ENCODE measurements around the gene KRT32.

DNA sequence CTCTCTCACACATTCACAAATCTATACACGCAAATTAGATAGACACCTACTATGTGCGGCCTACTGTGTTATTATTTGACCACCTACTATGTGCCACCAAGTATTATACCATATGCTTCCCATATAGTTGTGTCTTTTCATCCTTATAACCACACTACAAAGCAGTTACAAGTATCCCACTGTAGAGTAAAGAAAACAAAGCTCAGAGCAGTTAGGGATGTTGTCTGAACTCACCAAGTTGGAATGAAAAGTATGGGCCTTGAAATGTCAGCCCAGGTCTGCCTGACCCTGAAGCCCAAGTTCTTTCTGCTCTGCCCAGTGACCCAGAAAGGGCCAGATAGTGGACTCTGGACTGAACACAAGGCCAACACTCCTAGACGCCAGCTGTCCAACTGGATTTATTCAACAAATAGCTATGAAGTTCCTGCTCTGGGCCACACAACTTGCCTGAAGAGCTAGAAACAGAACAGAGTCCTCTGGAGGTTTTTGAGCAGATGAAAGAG is 51.3 kb downstream of the KRT32 start:
- no peak for TF ChIP-seq CTCF (IDR thresholded peaks at IDR 0.05)
- no peak for TF ChIP-seq POLR2AphosphoS5 (IDR thresholded peaks at IDR 0.05; ENCODE audit: low read depth, low read length)
- TF ChIP-seq, protein P1, sequence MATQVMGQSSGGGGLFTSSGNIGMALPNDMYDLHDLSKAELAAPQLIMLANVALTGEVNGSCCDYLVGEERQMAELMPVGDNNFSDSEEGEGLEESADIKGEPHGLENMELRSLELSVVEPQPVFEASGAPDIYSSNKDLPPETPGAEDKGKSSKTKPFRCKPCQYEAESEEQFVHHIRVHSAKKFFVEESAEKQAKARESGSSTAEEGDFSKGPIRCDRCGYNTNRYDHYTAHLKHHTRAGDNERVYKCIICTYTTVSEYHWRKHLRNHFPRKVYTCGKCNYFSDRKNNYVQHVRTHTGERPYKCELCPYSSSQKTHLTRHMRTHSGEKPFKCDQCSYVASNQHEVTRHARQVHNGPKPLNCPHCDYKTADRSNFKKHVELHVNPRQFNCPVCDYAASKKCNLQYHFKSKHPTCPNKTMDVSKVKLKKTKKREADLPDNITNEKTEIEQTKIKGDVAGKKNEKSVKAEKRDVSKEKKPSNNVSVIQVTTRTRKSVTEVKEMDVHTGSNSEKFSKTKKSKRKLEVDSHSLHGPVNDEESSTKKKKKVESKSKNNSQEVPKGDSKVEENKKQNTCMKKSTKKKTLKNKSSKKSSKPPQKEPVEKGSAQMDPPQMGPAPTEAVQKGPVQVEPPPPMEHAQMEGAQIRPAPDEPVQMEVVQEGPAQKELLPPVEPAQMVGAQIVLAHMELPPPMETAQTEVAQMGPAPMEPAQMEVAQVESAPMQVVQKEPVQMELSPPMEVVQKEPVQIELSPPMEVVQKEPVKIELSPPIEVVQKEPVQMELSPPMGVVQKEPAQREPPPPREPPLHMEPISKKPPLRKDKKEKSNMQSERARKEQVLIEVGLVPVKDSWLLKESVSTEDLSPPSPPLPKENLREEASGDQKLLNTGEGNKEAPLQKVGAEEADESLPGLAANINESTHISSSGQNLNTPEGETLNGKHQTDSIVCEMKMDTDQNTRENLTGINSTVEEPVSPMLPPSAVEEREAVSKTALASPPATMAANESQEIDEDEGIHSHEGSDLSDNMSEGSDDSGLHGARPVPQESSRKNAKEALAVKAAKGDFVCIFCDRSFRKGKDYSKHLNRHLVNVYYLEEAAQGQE (IDR thresholded peaks at IDR 0.05; ENCODE audit: insufficient read depth in 1 of 2, low read depth in 2 of 2, low read length in 1 of 2) = no peak
- TF ChIP-seq SIN3A (IDR thresholded peaks at IDR 0.05; ENCODE audit: borderline replicate concordance, insufficient read depth, low read depth, low read length) = no peak

Data from Panc1 (cell line).